A673 (cell line): Measurements from ENCODE around the gene CHAF1A. TPM values are rescaled to one million over a fixed set of nuclear protein-coding genes. Genes with fewer than 3 reads are reported as not detected.

Source experiments
- BruUV-seq: library from RNA; stranded (reverse); fragments of 400-500 nt; replicated peaks from 2 replicates; lab custom pipeline; 2021; lab: Mats Ljungman, UMichigan
- CTCF ChIA-PET: fragments of 300-600 bp; sonication (Branson Sonifier 250); formaldehyde crosslinking; loops from one replicate; lab custom pipeline; 2022; ENCODE audit warnings: antibody characterized with exemption; lab: Charles Lee
- POLR2A ChIA-PET: fragments of 300-600 bp; sonication (Branson Sonifier 250); formaldehyde crosslinking; loops from one replicate; lab custom pipeline; 2022; ENCODE audit warnings: antibody characterized with exemption; ENCODE audit not compliant: low non-redundant PET; lab: Charles Lee
- DNase-seq: peaks from one replicate; pipeline ENCODE4 v3.0.0-alpha.2; 2015; ENCODE audit warnings: low spot score
- H3K27ac ChIP-seq: fragments of 200-600 bp; sonication (generic); 2 replicates; pipeline ENCODE4 v1.5.1; 2016; ENCODE audit warnings: mixed run types, low read depth, mild to moderate bottlenecking, mixed read lengths, antibody characterized with exemption, low read length; ENCODE audit not compliant: poor library complexity, severe bottlenecking
- H3K27me3 ChIP-seq: fragments of 200-600 bp; sonication (generic); replicated peaks from 2 replicates; pipeline ENCODE4 v1.6.1; 2017; ENCODE audit warnings: mixed run types, low read depth, mild to moderate bottlenecking, mixed read lengths, antibody characterized with exemption, low read length; ENCODE audit not compliant: insufficient read depth, poor library complexity
- H3K36me3 ChIP-seq: fragments of 200-600 bp; sonication (generic); 2 replicates; pipeline ENCODE4 v1.6.1; 2016; ENCODE audit warnings: mixed run types, mild to moderate bottlenecking, mixed read lengths, antibody characterized with exemption, low read length; ENCODE audit not compliant: insufficient read depth, poor library complexity, severe bottlenecking
- H3K4me1 ChIP-seq: fragments of 200-600 bp; sonication (generic); 2 replicates; pipeline ENCODE4 v1.6.1; 2017; ENCODE audit warnings: mixed run types, mild to moderate bottlenecking, mixed read lengths, antibody characterized with exemption, low read length; ENCODE audit not compliant: insufficient read depth, poor library complexity, severe bottlenecking
- H3K4me3 ChIP-seq: fragments of 200-600 bp; sonication (generic); 2 replicates; pipeline ENCODE4 v1.5.1; 2016; ENCODE audit warnings: low read depth, mixed run types, mild to moderate bottlenecking, mixed read lengths, low read length; ENCODE audit not compliant: poor library complexity, severe bottlenecking
- H3K9me3 ChIP-seq: fragments of 200-600 bp; sonication (generic); 2 replicates; pipeline ENCODE4 v1.6.1; 2016; ENCODE audit warnings: mixed run types, low read depth, mild to moderate bottlenecking, mixed read lengths, antibody characterized with exemption, low read length; ENCODE audit not compliant: poor library complexity, severe bottlenecking
- CTCF ChIP-seq: fragments of 300-800, 200-600 bp; sonication (generic); conservative IDR thresholded peaks from 2 replicates; pipeline ENCODE4 v1.5.1; 2017; ENCODE audit warnings: low read depth, mild to moderate bottlenecking, antibody characterized with exemption, low read length, moderate library complexity, mixed read lengths
- EZH2 ChIP-seq: fragments of 200-600 bp; sonication (generic); IDR thresholded peaks from 2 replicates; pipeline ENCODE4 v1.6.1; 2017; ENCODE audit warnings: borderline replicate concordance, low read depth, mild to moderate bottlenecking, mixed read lengths, antibody characterized with exemption, low read length; ENCODE audit not compliant: poor library complexity, severe bottlenecking
- intact Hi-C: fragments of 100-400 bp; cut with micrococcal nuclease; formaldehyde crosslinking; loops from one replicate; pipeline ENCODE4 v1.10.0; 2022; ENCODE audit not compliant: unreplicated experiment
- total RNA-seq: library from RNA; stranded (reverse); gene quantifications from 2 replicates; pipeline ENCODE4 v1.2.3, GENCODE V29; 2021

The CHAF1A gene
- total RNA-seq, 1 experiment from 2014 or later, result 115 TPM

- no peaks in the 10 kb centered on the region for H3K9me3 ChIP-seq
- BruUV-seq, result TSS peak; percentile 25
- POLR2A ChIA-PET, result no interaction called here
These were observed 670 bp upstream of the CHAF1A start for GRCh38 chr19:4401769-4402170.

DNA sequence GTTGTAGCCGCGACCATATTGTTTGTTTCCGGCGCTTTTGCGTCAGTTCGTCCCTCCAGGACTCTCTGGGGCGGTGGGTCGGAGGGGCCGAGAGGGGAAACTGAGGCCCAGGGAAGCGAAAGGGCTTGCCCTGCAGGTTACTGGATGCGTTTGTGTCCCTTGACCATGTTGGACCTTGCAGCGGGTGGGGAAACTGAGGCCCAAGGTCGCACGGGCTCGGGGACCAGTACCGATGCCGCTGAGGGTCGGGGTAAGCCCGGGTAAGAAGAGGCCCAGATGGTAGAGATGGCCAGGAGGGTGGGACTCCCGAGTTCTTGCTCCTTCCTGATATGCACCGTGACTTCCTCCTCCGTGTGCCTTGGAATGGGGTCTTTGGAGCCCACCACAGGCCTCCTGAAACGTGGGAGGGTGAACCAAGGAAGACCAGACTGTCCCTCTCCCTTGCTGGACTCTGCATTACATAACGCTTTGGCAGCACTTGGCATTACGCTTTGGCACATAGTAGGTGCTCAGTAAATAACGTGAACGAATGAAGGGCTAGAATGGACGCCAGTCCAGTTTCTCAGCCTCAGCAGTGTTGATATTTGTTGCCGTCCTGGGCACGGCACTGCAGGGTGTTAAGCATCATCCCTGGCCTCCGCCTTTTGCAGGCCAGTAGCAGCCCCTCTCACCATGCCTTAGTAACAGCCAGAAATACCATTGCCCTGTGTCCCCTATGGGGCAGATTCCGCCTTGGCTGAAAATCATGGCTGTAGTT is 743 bp downstream of the CHAF1A start:
- POLR2A ChIA-PET, result no interaction called here

More at GRCh38 chr19:4401769-4402170, 670 bp upstream of the CHAF1A start:
- CTCF ChIA-PET, result interaction anchor here (0.6 to 1.1 kb wide), 3 partner anchors 9 to 73 kb away, joined by 3 to 4 read pairs (median 3); no protein-coding TSS in a partner anchor
- H3K27me3 ChIP-seq, result no peaks in the 10 kb centered on the region
- TF ChIP-seq EZH2 (no peak), CTCF (no peak)
- no peak for DNase-seq
- H3K36me3 ChIP-seq, result peaks cover 26% of the 10 kb centered on the region
- H3K4me3 ChIP-seq, result peak overlapping the region; percentile 71
- H3K4me1 ChIP-seq, result peaks cover 3% of the 10 kb centered on the region
- intact Hi-C loops, result loop anchor here (5.0 kb wide), 1 partner anchor 71 kb away; the partner anchor contains the start of gene HDGFL2
- H3K27ac ChIP-seq, result peak overlapping the region; percentile 91

DNA sequence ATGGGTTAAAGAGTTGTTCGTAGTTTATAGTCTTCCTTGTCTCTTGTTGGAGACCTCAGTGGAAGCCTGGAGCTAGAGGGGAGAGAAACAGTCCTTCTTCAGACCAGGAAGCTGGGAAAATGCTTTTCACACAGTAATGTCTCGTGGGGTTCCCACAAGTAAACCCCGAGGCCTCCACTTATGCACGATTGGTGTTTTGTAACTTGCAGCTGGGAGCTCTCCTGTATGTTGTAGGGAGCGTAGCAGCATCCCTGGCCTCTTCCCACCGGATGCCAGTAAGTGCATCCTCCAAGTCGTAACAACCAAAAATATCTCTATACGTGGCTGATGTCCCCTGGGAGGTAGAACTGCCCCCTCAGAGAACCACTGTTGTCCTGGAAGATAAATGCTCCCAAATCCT is 3.5 kb downstream of the CHAF1A start:
- ChIA-PET CTCF (no interaction called here), POLR2A (no interaction called here)
- no peaks in the 10 kb centered on the region for H3K27me3 ChIP-seq
- no peak for DNase-seq
- H3K9me3 ChIP-seq, result no peaks in the 10 kb centered on the region
- H3K4me1 ChIP-seq, result peaks cover 3% of the 10 kb centered on the region
- TF ChIP-seq EZH2 (no peak), CTCF (no peak)
- peaks cover 56% of the 10 kb centered on the region for H3K36me3 ChIP-seq
- intact Hi-C loops, result no loop called here
- no peak overlapping the region for H3K27ac ChIP-seq
- TSS peak; percentile 4 for BruUV-seq
- H3K4me3 ChIP-seq, result no peak overlapping the region

More for the DNA sequence above, 743 bp downstream of the CHAF1A start:
- Histone ChIP-seq H3K4me3 (peak overlapping the region; percentile 71), H3K27me3 (no peaks in the 10 kb centered on the region), H3K36me3 (peaks cover 34% of the 10 kb centered on the region), H3K9me3 (no peaks in the 10 kb centered on the region), H3K4me1 (peaks cover 3% of the 10 kb centered on the region), H3K27ac (peak overlapping the region; percentile 96)
- BruUV-seq, result no TSS peak
- DNase-seq, result peak; percentile 37
- TF ChIP-seq EZH2 (no peak), CTCF (no peak)
- intact Hi-C loops, result loop anchor here (5.0 kb wide), 1 partner anchor 69 kb away; the partner anchor contains the start of gene HDGFL2
- CTCF ChIA-PET, result interaction anchor here (0.5 kb wide), 1 partner anchor 1402 kb away, joined by 3 read pairs; no protein-coding TSS in a partner anchor
